Skeletal muscle tissue (tissue), 4 donors: ENCODE results near the gene RPRD1B. TPM values are rescaled to one million over a fixed set of nuclear protein-coding genes. Genes with fewer than 3 reads are reported as not detected.
"Not testable (repeated sequence)": the region's sequence is repeated elsewhere in the genome, so short reads cannot be mapped to it uniquely, and the experiment has no call there.

Source experiments
- H3K27ac ChIP-seq: one replicate; pipeline ENCODE4 v1.7.0; 2013; ENCODE audit warnings: mild to moderate bottlenecking, low read depth, low read length, inconsistent platforms
- H3K27me3 ChIP-seq, 3 donors: one replicate each; pipeline ENCODE4 v1.7.0; 2013; ENCODE audit warnings: low read length in 3 of 3; ENCODE audit not compliant: control insufficient read depth in 3 of 3, insufficient read depth in 3 of 3
- H3K36me3 ChIP-seq, 3 donors: one replicate each; pipeline ENCODE4 v1.7.0; 2013; ENCODE audit warnings: low read length in 3 of 3; ENCODE audit not compliant: control insufficient read depth in 3 of 3, insufficient read depth in 3 of 3
- H3K4me1 ChIP-seq, 3 donors: one replicate each; pipeline ENCODE4 v1.7.0; 2013; ENCODE audit warnings: low read length in 3 of 3, mild to moderate bottlenecking in 3 of 3; ENCODE audit not compliant: control insufficient read depth in 3 of 3, insufficient read depth in 3 of 3
- H3K4me3 ChIP-seq, 3 donors: one replicate each; pipeline ENCODE4 v1.7.0; 2013; ENCODE audit warnings: low read length in 3 of 3
- H3K9ac ChIP-seq, 3 donors: one replicate each; pipeline ENCODE4 v1.7.0; 2013; ENCODE audit warnings: low read length in 3 of 3, mild to moderate bottlenecking in 3 of 3, moderate library complexity in 2 of 3, low read depth in 1 of 3
- H3K9me3 ChIP-seq, 3 donors: one replicate each; pipeline ENCODE4 v1.7.0; 2013; ENCODE audit warnings: low read length in 3 of 3; ENCODE audit not compliant: control insufficient read depth in 3 of 3
- total RNA-seq: library from RNA; depleted of rRNA; stranded (reverse); fragments of >200 nt; gene quantifications from one replicate; pipeline ENCODE4 v1.2.3, GENCODE V29; 2014
- donor health status: Osteomylitis.

Gene RPRD1B
- total RNA-seq, 1 donor from 2014 or later: 35.5 TPM

GRCh38 chr20:38093641-38094077, 60.1 kb downstream of the RPRD1B start:
- Histone ChIP-seq H3K4me1 (peaks cover 30 to 40% (median 31%) of the 10 kb centered on the region in 3 donors), H3K4me3 (no peak overlapping the region), H3K27ac (peak overlapping the region; percentile 67), H3K9me3 (no peaks in the 10 kb centered on the region), H3K9ac (no peak overlapping the region), H3K27me3 (no peaks in the 10 kb centered on the region), H3K36me3 (peaks cover 9 to 16% (median 14%) of the 10 kb centered on the region in 3 donors)

GRCh38 chr20:38094373-38094891, 60.9 kb downstream of the RPRD1B start:
- peaks cover 9 to 12% (median 12%) of the 10 kb centered on the region in 3 donors for H3K36me3 ChIP-seq
- no peak overlapping the region for H3K4me3 ChIP-seq
- no peaks in the 10 kb centered on the region for H3K27me3 ChIP-seq
- peak overlapping the region in 2 of 3 donors; percentile 24 to 35 for H3K9ac ChIP-seq
- H3K9me3 ChIP-seq: no peaks in the 10 kb centered on the region
- peak overlapping the region; percentile 67 for H3K27ac ChIP-seq
- peaks cover 30 to 40% (median 31%) of the 10 kb centered on the region in 3 donors for H3K4me1 ChIP-seq

GRCh38 chr20:38095017-38095686, 61.6 kb downstream of the RPRD1B start:
- H3K36me3 ChIP-seq: peaks cover 5 to 7% (median 6%) of the 10 kb centered on the region in 3 donors
- no peak overlapping the region for H3K4me3 ChIP-seq
- no peaks in the 10 kb centered on the region for H3K9me3 ChIP-seq
- H3K27me3 ChIP-seq: no peaks in the 10 kb centered on the region
- H3K9ac ChIP-seq: peak overlapping the region in 1 of 3 donors; percentile 35
- peak overlapping the region; percentile 67 for H3K27ac ChIP-seq
- H3K4me1 ChIP-seq: peaks cover 30 to 38% (median 31%) of the 10 kb centered on the region in 3 donors

DNA sequence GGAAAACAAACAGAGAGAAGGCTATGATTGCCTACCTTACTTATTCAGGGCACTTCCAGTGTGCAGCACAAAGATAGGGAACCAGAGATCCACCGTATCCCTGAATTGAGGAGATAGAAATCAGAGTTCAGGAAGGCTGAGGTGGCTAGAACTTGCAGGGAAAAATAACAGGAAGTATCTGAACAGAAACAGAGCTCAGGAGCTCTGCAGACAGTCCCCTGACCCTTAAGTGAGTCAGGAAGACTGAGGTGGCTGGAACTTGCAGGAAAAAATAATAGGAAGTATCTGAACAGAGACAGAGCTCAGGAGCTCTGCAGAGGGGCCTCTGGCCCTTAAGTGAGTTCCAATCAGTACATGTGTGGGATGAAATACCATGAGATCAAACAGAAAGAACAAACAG, 65.4 kb downstream of the RPRD1B start:
- Histone ChIP-seq H3K36me3 (no peaks in the 10 kb centered on the region), H3K27ac (no peak overlapping the region)

DNA sequence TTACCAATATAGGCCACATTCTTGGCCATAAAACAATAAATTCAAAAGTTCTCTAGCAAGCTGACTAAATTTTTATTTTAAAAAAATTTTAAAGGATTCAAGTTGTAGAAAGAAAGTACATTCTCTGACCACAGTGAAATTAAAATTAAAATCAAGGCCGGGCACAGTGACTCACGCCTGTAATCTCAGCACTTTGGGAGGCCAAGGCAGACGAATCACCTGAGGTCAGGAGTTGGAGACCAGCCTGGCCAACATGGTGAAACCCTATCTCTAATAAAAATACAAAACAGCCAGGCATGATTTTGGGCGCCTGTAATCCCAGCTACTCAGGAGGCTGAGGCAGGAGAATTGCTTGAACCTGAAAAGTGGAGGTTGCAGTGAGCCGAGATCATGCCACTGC, 68.7 kb downstream of the RPRD1B start:
- not testable (repeated sequence) for H3K27ac ChIP-seq, H3K4me1 ChIP-seq, H3K36me3 ChIP-seq

More for the DNA sequence above, 65.4 kb downstream of the RPRD1B start:
- Histone ChIP-seq H3K4me3 (no peak overlapping the region), H3K27me3 (no peaks in the 10 kb centered on the region), H3K9me3 (no peaks in the 10 kb centered on the region), H3K9ac (no peak overlapping the region), H3K4me1 (peaks cover 14 to 15% (median 15%) of the 10 kb centered on the region in 3 donors)

DNA sequence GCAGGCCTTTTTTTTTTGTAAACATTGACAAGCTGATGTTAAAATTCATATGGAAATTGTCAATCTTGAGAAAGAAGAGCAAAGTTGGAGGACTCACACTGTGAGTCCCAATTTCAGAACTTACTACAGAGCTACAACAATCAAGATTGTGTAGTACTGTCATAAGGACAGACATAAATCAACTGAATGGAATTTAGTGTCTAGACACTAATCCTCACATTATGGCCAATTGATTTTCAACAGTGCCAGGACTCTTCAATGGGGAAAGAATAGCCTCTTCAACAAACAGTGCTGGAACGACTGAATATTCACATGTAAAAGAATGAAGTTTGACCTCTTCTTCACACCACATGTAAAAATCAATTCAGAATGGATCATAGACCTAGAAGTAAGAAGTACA, 70.7 kb downstream of the RPRD1B start:
- Histone ChIP-seq H3K27ac (no peak overlapping the region), H3K9ac (no peak overlapping the region), H3K27me3 (no peaks in the 10 kb centered on the region)

More for the DNA sequence above, 68.7 kb downstream of the RPRD1B start:
- H3K27me3 ChIP-seq, H3K4me3 ChIP-seq, H3K9me3 ChIP-seq, H3K9ac ChIP-seq: not testable (repeated sequence)

GRCh38 chr20:38106461-38106860, 72.9 kb downstream of the RPRD1B start:
- Histone ChIP-seq H3K27ac (no peak overlapping the region), H3K9ac (no peak overlapping the region), H3K36me3 (no peaks in the 10 kb centered on the region), H3K4me1 (peaks cover 31 to 34% (median 33%) of the 10 kb centered on the region in 3 donors), H3K9me3 (no peaks in the 10 kb centered on the region), H3K27me3 (no peaks in the 10 kb centered on the region), H3K4me3 (no peak overlapping the region)

More for the DNA sequence above, 70.7 kb downstream of the RPRD1B start:
- H3K36me3 ChIP-seq: no peaks in the 10 kb centered on the region
- no peaks in the 10 kb centered on the region for H3K9me3 ChIP-seq
- H3K4me1 ChIP-seq: peaks cover 11 to 12% (median 12%) of the 10 kb centered on the region in 3 donors
- H3K4me3 ChIP-seq: no peak overlapping the region

GRCh38 chr20:38107386-38107785, 73.8 kb downstream of the RPRD1B start:
- H3K9ac ChIP-seq, H3K36me3 ChIP-seq, H3K9me3 ChIP-seq, H3K27me3 ChIP-seq, H3K4me3 ChIP-seq, H3K27ac ChIP-seq: not testable (repeated sequence)
- peaks cover 39 to 43% (median 43%) of the 10 kb centered on the region in 3 donors for H3K4me1 ChIP-seq

DNA sequence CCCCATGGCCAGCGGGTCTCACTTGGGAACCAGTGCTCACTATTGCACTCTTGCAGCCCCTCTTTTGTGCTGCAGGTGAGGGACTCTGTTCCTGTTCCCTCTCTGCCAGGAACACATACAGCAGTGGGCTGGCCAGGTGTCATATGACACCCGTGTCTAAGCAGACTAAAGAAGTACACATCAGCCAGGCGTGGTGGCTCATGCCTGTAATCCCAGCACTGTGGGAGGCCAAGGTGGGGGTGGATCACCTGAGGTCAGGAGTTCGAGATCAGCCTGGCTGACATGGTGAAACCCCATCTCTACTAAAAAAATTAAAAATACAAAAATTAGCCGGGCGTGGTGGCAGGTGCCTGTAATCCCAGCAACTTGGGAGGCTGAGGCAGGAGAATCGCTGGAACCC, 74.4 kb downstream of the RPRD1B start:
- H3K27me3 ChIP-seq, H3K36me3 ChIP-seq, H3K9ac ChIP-seq, H3K9me3 ChIP-seq, H3K4me3 ChIP-seq: not testable (repeated sequence)
- Histone ChIP-seq H3K4me1 (peaks cover 43 to 48% (median 47%) of the 10 kb centered on the region in 3 donors), H3K27ac (peak overlapping the region; percentile 95)

GRCh38 chr20:38108438-38108985, 75.0 kb downstream of the RPRD1B start:
- no peaks in the 10 kb centered on the region for H3K9me3 ChIP-seq
- H3K27ac ChIP-seq: peak overlapping the region; percentile 95
- peaks cover 47 to 54% (median 53%) of the 10 kb centered on the region in 3 donors for H3K4me1 ChIP-seq
- H3K4me3 ChIP-seq: peak overlapping the region in 2 of 3 donors; percentile 31 to 39
- no peaks in the 10 kb centered on the region for H3K36me3 ChIP-seq
- H3K27me3 ChIP-seq: no peaks in the 10 kb centered on the region
- peak overlapping the region; percentile 46 to 60 (median 48) for H3K9ac ChIP-seq
